ENCODE measurements around the gene IRF7. TPM values are rescaled to one million over a fixed set of nuclear protein-coding genes. Genes with fewer than 3 reads are reported as not detected.

IRF7 gene
- total RNA-seq = 36.7 TPM
- polyA plus RNA-seq (ENCODE audit: insufficient read depth, low read depth, low replicate concordance) = 21.5 TPM
- long read RNA-seq, donor 1, partial matches to known transcripts = 0 of 1 reads
- long read RNA-seq, donor 1, other reads (novel, unspliced or antisense) = 0 of 1 reads
- long read RNA-seq, donor 2, partial matches to known transcripts = 0 of 3 reads
- long read RNA-seq, donor 2, other reads (novel, unspliced or antisense) = 0 of 3 reads
- long read RNA-seq, donor 3, partial matches to known transcripts = 0 of 5 reads
- long read RNA-seq, donor 3, other reads (novel, unspliced or antisense) = 0 of 5 reads
- long read RNA-seq, donor 4, partial matches to known transcripts = 0 of 2 reads
- long read RNA-seq, donor 4, other reads (novel, unspliced or antisense) = 0 of 2 reads
- long read RNA-seq, donor 5 = 0 reads
- long read RNA-seq, donor 6 = 0 reads
- long read RNA-seq, donor 7, transcript IRF7-202 (10 exons, 1,807 nt) = minor isoform, 5 of 75 reads
- long read RNA-seq, donor 7, transcript IRF7-205 (11 exons, 1,974 nt) = major isoform, 17 of 75 reads
- long read RNA-seq, donor 7, partial matches to known transcripts = 22 of 75 reads
- long read RNA-seq, donor 7, other reads (novel, unspliced or antisense) = 25 of 75 reads
- long read RNA-seq, donor 8, partial matches to known transcripts = 0 of 3 reads
- long read RNA-seq, donor 8, other reads (novel, unspliced or antisense) = 0 of 3 reads
- long read RNA-seq, donor 9, partial matches to known transcripts = 0 of 2 reads
- long read RNA-seq, donor 9, other reads (novel, unspliced or antisense) = 0 of 2 reads
- long read RNA-seq, donor 10, partial matches to known transcripts = 0 of 5 reads
- long read RNA-seq, donor 10, other reads (novel, unspliced or antisense) = 0 of 5 reads

DNA sequence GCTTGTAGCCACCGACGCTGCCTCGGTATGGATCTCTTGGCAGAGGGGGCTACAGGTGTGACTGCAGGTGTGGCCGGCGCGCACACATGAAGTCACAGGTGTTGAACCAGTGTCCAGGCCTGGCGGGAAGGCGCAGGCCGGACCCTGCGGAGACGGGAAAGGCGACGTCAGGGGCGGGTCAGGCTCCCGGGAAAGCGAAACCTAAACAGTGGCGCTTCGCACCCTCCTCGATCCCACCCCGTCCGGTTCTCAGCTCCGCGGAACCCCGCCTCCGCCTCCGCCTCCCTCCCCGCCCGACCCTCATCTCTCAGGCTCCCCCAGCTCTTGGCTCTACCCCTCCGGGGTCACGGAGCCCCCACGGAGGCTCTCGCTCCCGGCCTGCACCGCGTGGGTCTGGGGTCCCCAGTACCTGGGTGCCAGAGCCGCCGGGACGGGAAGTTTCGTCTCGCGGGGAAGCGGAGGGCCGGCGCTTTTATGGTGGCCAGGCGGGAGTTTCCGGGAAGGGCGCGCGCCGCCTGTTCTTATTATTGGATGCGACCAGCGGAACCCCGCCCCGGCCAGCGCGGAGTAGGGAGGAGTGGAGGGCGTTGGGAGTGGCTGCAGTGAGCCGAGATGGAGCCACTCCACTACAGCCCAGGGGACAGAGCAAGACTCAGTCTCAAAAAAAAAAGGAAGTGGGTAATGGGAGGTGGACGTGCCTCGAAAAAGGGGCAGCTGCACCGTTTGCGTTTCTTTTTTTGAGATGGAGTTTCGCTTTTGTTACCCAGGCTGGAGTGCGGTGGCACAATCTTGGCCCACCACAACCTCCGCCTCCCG is at the start of gene IRF7:
TSS of gene IRF7 (minus strand) at position 447 of the 816 bp plus-strand sequence. CDS start 586 bp downstream, outside the sequence.
- H3K27ac ChIP-seq (ENCODE audit: low read depth in 2 of 2, low read length in 2 of 2) = peak within 1 kb of the TSS; percentile 96 to 97
- FAIRE-seq (peak; percentile 55), DNase-seq (peak; percentile 93 to 99 (median 95))
- peak within 1 kb of the TSS; percentile 47 to 97 (median 92) for H3K9ac ChIP-seq (ENCODE audit: low read length in 3 of 3)
- peaks cover 0 to 16% (median 0%) of the 10 kb centered on the region in 3 donors for H3K4me1 ChIP-seq (ENCODE audit: control insufficient read depth in 2 of 3, insufficient read depth in 2 of 3, low read depth in 1 of 3, low read length in 3 of 3)
- H3K4me3 ChIP-seq (ENCODE audit: low read length in 3 of 3) = peak within 1 kb of the TSS; percentile 60 to 84 (median 83)
- no peaks in the 10 kb centered on the region for H3K9me3 ChIP-seq (ENCODE audit: control insufficient read depth in 2 of 3, insufficient read depth in 1 of 3, low read length in 3 of 3)
- no peak for TF ChIP-seq CTCF (IDR thresholded peaks at IDR 0.05; ENCODE audit: borderline replicate concordance, extremely low read depth, insufficient read depth)
- peaks cover 0 to 22% (median 10%) of the 10 kb centered on the region in 3 donors for H3K36me3 ChIP-seq (ENCODE audit: control insufficient read depth in 2 of 3, insufficient read depth in 3 of 3, low read length in 3 of 3)
- no peaks in the 10 kb centered on the region for H3K27me3 ChIP-seq (ENCODE audit: control insufficient read depth, insufficient read depth, low read length)
- intact Hi-C loops (cut with DNase I) = no loop called here

DNA sequence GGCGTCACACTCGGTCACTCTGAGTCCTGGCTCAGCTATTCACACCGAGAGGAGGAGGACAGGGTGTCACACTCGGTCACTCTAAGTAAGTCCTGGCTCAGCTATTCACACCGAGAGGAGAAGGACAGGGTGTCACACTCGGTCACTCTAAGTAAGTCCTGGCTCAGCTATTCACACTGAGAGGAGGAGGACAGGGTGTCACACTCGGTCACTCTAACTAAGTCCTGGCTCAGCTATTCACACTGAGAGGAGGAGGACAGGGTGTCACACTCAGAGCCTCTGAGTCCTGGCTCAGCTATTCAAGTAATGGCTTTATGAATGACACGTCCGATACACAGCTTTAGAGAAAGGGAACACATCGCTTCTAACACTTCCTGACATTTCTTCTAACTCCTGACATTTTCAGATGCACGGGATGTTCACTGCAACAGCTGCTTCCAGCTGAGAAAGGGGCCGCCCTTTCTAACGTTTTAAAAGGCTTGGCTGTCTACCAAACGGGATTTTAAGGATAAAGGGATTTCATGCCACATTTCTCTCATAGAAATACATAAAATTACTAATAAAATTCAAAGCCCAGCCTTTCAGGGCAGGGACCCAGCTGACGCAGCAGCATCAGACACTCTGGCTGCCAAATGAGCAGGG is 49.4 kb upstream of the IRF7 start:
- Histone ChIP-seq H3K9me3 (ENCODE audit: control insufficient read depth in 2 of 3, insufficient read depth in 1 of 3, low read length in 3 of 3) (no peaks in the 10 kb centered on the region), H3K27ac (ENCODE audit: low read depth in 2 of 2, low read length in 2 of 2) (peak overlapping the region in 1 of 2 donors; percentile 65), H3K36me3 (ENCODE audit: control insufficient read depth in 2 of 3, insufficient read depth in 3 of 3, low read length in 3 of 3) (peaks cover 3 to 7% (median 3%) of the 10 kb centered on the region in 3 donors), H3K9ac (ENCODE audit: low read length in 3 of 3) (no peak overlapping the region), H3K27me3 (ENCODE audit: control insufficient read depth, insufficient read depth, low read length) (no peaks in the 10 kb centered on the region), H3K4me1 (ENCODE audit: control insufficient read depth in 2 of 3, insufficient read depth in 2 of 3, low read depth in 1 of 3, low read length in 3 of 3) (peaks cover 0 to 8% (median 5%) of the 10 kb centered on the region in 3 donors), H3K4me3 (ENCODE audit: low read length in 3 of 3) (no peak overlapping the region)
- intact Hi-C loops (cut with DNase I) = no loop called here
- DNase-seq = peak in 2 of 5 donors; percentile 21 to 82
- TF ChIP-seq CTCF (IDR thresholded peaks at IDR 0.05; ENCODE audit: borderline replicate concordance, extremely low read depth, insufficient read depth) = no peak
- no peak for FAIRE-seq

DNA sequence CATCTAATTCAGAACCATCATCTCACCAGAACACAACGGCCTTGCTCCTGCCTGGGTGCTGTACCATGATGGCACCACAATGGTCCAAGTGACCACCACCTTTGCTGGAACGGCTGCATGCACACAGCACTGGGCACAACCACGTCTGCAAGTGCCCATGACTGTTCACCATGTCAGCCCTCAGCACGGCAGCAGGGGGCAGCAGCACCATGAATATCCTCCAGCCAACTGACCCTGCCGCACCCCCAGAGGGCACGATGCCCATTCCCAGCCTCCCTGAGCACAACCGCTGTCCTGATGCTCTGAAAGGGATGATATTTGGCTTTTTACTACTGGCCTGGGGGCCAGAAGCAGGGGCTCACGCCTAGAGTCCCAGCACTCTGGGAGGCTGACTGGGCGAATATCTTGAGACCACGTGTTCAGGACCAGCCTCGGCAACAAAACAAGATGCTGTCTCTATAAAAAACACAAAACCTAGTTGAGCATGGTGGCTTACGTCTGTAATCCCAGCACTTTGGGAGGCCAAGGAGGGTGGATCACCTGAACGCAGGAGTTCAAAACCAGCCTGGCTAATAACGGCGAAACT is 47.0 kb upstream of the IRF7 start:
- no peak for FAIRE-seq
- Histone ChIP-seq H3K27ac (ENCODE audit: low read depth in 2 of 2, low read length in 2 of 2) (no peak overlapping the region), H3K9me3 (ENCODE audit: control insufficient read depth in 2 of 3, insufficient read depth in 1 of 3, low read length in 3 of 3) (no peaks in the 10 kb centered on the region), H3K4me3 (ENCODE audit: low read length in 3 of 3) (no peak overlapping the region), H3K27me3 (ENCODE audit: control insufficient read depth, insufficient read depth, low read length) (no peaks in the 10 kb centered on the region), H3K36me3 (ENCODE audit: control insufficient read depth in 2 of 3, insufficient read depth in 3 of 3, low read length in 3 of 3) (peaks cover 3 to 7% (median 3%) of the 10 kb centered on the region in 3 donors), H3K9ac (ENCODE audit: low read length in 3 of 3) (no peak overlapping the region), H3K4me1 (ENCODE audit: control insufficient read depth in 2 of 3, insufficient read depth in 2 of 3, low read depth in 1 of 3, low read length in 3 of 3) (peaks cover 0 to 8% (median 5%) of the 10 kb centered on the region in 3 donors)
- intact Hi-C loops (cut with DNase I) = no loop called here
- DNase-seq = peak in 3 of 5 donors; percentile 48 to 86 (median 57)
- TF ChIP-seq CTCF (IDR thresholded peaks at IDR 0.05; ENCODE audit: borderline replicate concordance, extremely low read depth, insufficient read depth) = peak; percentile 72

Data from kidney (tissue), 22 donors.